Glutamatergic neuron (in vitro differentiated cells): ENCODE measurements around the gene HMG20B. TPM values are rescaled to one million over a fixed set of nuclear protein-coding genes. Genes with fewer than 3 reads are reported as not detected.
"Not testable (repeated sequence)": the region's sequence is repeated elsewhere in the genome, so short reads cannot be mapped to it uniquely, and the experiment has no call there.

Experiments used
- DNase-seq: peaks from one replicate; pipeline ENCODE4 v3.0.0; 2022
- H3K27ac Mint-ChIP-seq: one replicate; pipeline ENCODE4 v1.8.0; 2020; ENCODE audit warnings: mild to moderate bottlenecking, mixed read lengths, inconsistent platforms; ENCODE audit not compliant: unreplicated experiment
- H3K27me3 Mint-ChIP-seq: one replicate; pipeline ENCODE4 v1.8.0; 2020; ENCODE audit warnings: mild to moderate bottlenecking, moderate library complexity, mixed read lengths, inconsistent platforms; ENCODE audit not compliant: unreplicated experiment
- H3K36me3 Mint-ChIP-seq: one replicate; pipeline ENCODE4 v1.8.0; 2020; ENCODE audit warnings: mild to moderate bottlenecking, mixed read lengths, inconsistent platforms; ENCODE audit not compliant: unreplicated experiment
- H3K4me1 Mint-ChIP-seq: one replicate; pipeline ENCODE4 v1.8.0; 2020; ENCODE audit warnings: mild to moderate bottlenecking, low read depth, mixed read lengths, inconsistent platforms; ENCODE audit not compliant: unreplicated experiment
- H3K4me3 Mint-ChIP-seq: one replicate; pipeline ENCODE4 v1.8.0; 2020; ENCODE audit warnings: mild to moderate bottlenecking, mixed read lengths, inconsistent platforms; ENCODE audit not compliant: unreplicated experiment
- H3K9me3 Mint-ChIP-seq: one replicate; pipeline ENCODE4 v1.8.0; 2020; ENCODE audit warnings: mild to moderate bottlenecking, moderate library complexity, mixed read lengths, inconsistent platforms; ENCODE audit not compliant: unreplicated experiment
- CTCF ChIP-seq: fragments of 200-600 bp; sonication (generic); IDR thresholded peaks from one replicate; pipeline ENCODE4 v1.5.0; 2021; ENCODE audit not compliant: partially characterized antibody, unreplicated experiment
- total RNA-seq: library from RNA; stranded (reverse); fragmentation: NEBNext Ultra II Directional; extraction: Animal tissue kit (Norgen Biotek cat#: 25700); gene quantifications from one replicate; pipeline ENCODE4 v1.2.1, GENCODE V29; 2021; ENCODE audit not compliant: unreplicated experiment

The HMG20B gene
- total RNA-seq, 1 donor from 2014 or later = 55.3 TPM

GRCh38 chr19:3526507-3527237, 46.1 kb upstream of the HMG20B start:
- Mint-ChIP-seq H3K27ac (no peak overlapping the region), H3K4me1 (peaks cover 9% of the 10 kb centered on the region), H3K36me3 (peaks cover 5% of the 10 kb centered on the region), H3K9me3 (peaks cover 8% of the 10 kb centered on the region), H3K27me3 (peaks cover 8% of the 10 kb centered on the region), H3K4me3 (no peak overlapping the region)
- no peak for DNase-seq
- peak; percentile 25 for TF ChIP-seq CTCF

GRCh38 chr19:3527238-3527910, 45.4 kb upstream of the HMG20B start:
- peaks cover 6% of the 10 kb centered on the region for H3K9me3 Mint-ChIP-seq
- no peak overlapping the region for H3K27ac Mint-ChIP-seq
- peaks cover 4% of the 10 kb centered on the region for H3K27me3 Mint-ChIP-seq
- no peak for DNase-seq
- TF ChIP-seq CTCF = no peak
- no peak overlapping the region for H3K4me3 Mint-ChIP-seq
- H3K4me1 Mint-ChIP-seq = peaks cover 9% of the 10 kb centered on the region
- H3K36me3 Mint-ChIP-seq = peaks cover 5% of the 10 kb centered on the region

DNA sequence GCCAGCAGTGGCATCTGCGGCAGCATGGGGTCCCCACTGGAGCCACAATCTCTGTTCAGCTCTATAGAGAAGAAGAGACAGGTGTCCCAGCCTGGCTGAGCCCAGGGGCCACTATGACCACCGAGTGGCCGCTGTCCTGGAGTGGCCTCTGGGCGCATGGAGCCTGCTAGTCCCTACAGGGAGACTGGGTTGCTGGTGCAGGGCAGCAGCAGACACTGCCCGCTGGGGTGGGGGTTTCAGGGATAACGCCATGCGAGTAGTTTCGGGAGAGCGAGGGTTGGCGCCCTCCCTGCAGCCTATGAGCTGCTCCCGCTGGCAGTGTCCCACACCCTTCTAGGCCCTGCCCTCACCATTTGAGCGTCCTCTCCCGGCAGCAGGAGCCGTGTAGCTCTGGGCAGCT, 44.7 kb upstream of the HMG20B start:
- no peak overlapping the region for H3K27ac Mint-ChIP-seq
- H3K9me3 Mint-ChIP-seq = peaks cover 6% of the 10 kb centered on the region
- no peak overlapping the region for H3K4me3 Mint-ChIP-seq
- peaks cover 4% of the 10 kb centered on the region for H3K27me3 Mint-ChIP-seq
- H3K36me3 Mint-ChIP-seq = peaks cover 5% of the 10 kb centered on the region
- TF ChIP-seq CTCF = no peak
- no peak for DNase-seq
- H3K4me1 Mint-ChIP-seq = peaks cover 9% of the 10 kb centered on the region

- H3K27ac Mint-ChIP-seq = no peak overlapping the region
- no peak for DNase-seq
- no peak for TF ChIP-seq CTCF
- H3K4me3 Mint-ChIP-seq = no peak overlapping the region
- peaks cover 5% of the 10 kb centered on the region for H3K36me3 Mint-ChIP-seq
- peaks cover 4% of the 10 kb centered on the region for H3K27me3 Mint-ChIP-seq
- peaks cover 9% of the 10 kb centered on the region for H3K4me1 Mint-ChIP-seq
- H3K9me3 Mint-ChIP-seq = peaks cover 6% of the 10 kb centered on the region
Measured at GRCh38 chr19:3528539-3529211, 44.1 kb upstream of the HMG20B start.

DNA sequence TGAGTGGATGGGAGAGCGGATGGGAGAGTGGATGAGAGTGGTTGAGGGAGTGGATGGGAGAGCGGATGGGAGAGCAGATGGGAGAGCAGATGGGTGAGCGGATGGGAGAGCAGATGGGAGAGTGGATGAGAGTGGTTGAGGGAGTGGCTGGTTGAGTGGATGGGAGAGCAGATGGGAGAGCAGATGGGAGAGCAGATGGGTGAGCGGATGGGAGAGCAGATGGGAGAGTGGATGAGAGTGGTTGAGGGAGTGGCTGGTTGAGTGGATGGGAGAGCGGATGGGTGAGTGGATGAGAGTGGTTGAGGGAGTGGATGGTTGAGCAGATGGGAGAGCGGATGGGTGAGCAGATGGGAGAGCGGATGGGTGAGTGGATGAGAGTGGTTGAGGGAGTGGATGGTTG, 43.4 kb upstream of the HMG20B start:
- H3K9me3 Mint-ChIP-seq, H3K4me1 Mint-ChIP-seq, H3K36me3 Mint-ChIP-seq, H3K4me3 Mint-ChIP-seq, H3K27me3 Mint-ChIP-seq, H3K27ac Mint-ChIP-seq: not testable (repeated sequence)
- peak; percentile 60 for DNase-seq
